HEK293 (cell line): ENCODE results near the gene SPTAN1.

ENCODE experiments used
- CTCF ChIA-PET: fragments of 350-600 bp; formaldehyde crosslinking; extraction: SDS; loops from one replicate; lab custom pipeline; 2021; ENCODE audit warnings: antibody characterized with exemption; lab: Yijun Ruan, JAX
- POLR2A ChIA-PET: fragments of 300-600 bp; formaldehyde crosslinking; extraction: SDS; loops from one replicate; lab custom pipeline; 2020; ENCODE audit warnings: antibody characterized with exemption, inconsistent platforms; lab: Yijun Ruan, JAX
- H3K27ac ChIP-seq: fragments of 200-500 bp; sonication (Bioruptor generic); 2 replicates; pipeline ENCODE4 v1.5.1; 2014; ENCODE audit warnings: low read depth, low read length, control low read depth, inconsistent platforms; ENCODE audit errors: extremely low read depth
- H3K36me3 ChIP-seq, 2 experiments: fragments of 200-500 bp in 1 of 2; sonication (Bioruptor generic) in 1 of 2; 1 replicate in 1 of 2; 2 replicates in 1 of 2; pipeline ENCODE4 v1.5.1; 2014 to 2017; ENCODE audit warnings: inconsistent platforms in 2 of 2, low read length in 2 of 2; ENCODE audit not compliant: control insufficient read depth in 2 of 2, insufficient read depth in 1 of 2
- H3K4me1 ChIP-seq: fragments of 200-500 bp; sonication (Bioruptor generic); 2 replicates; pipeline ENCODE4 v1.5.1; 2014; ENCODE audit warnings: mild to moderate bottlenecking, low read length, inconsistent platforms; ENCODE audit not compliant: control insufficient read depth, insufficient read depth
- H3K4me3 ChIP-seq: 2 replicates; pipeline ENCODE4 v1.5.1; 2011; ENCODE audit warnings: low read depth, mild to moderate bottlenecking, control low read depth, low read length, moderate library complexity
- H3K9me3 ChIP-seq: fragments of 200-500 bp; sonication (Bioruptor generic); 2 replicates; pipeline ENCODE4 v1.5.1; 2014; ENCODE audit warnings: low read depth, low read length, inconsistent platforms; ENCODE audit not compliant: control insufficient read depth, insufficient read depth
- KLF16 ChIP-seq: fragments of 450-650 bp; formaldehyde crosslinking; IDR thresholded peaks from 2 replicates; pipeline ENCODE4 v1.5.1; 2017; ENCODE audit warnings: missing biosample characterization, missing genetic modification characterization
- MYNN ChIP-seq: fragments of 450-650 bp; formaldehyde crosslinking; IDR thresholded peaks from 2 replicates; pipeline ENCODE4 v1.5.1; 2016; ENCODE audit warnings: missing biosample characterization, missing genetic modification characterization, borderline replicate concordance
- PRDM2 ChIP-seq: fragments of 450-650 bp; formaldehyde crosslinking; IDR thresholded peaks from 2 replicates; pipeline ENCODE4 v1.5.1; 2016; ENCODE audit warnings: missing biosample characterization, missing genetic modification characterization, borderline replicate concordance
- ZBTB49 ChIP-seq: fragments of 450-650 bp; formaldehyde crosslinking; IDR thresholded peaks from 2 replicates; pipeline ENCODE4 v1.5.1; 2016; ENCODE audit warnings: missing biosample characterization, missing genetic modification characterization, low read depth
- ZBTB6 ChIP-seq: fragments of 450-650 bp; formaldehyde crosslinking; IDR thresholded peaks from 2 replicates; pipeline ENCODE4 v1.5.1; 2017; ENCODE audit warnings: missing biosample characterization, missing genetic modification characterization
- ZIC2 ChIP-seq: fragments of 450-650 bp; formaldehyde crosslinking; IDR thresholded peaks from 2 replicates; pipeline ENCODE4 v1.5.1; 2016; ENCODE audit warnings: missing biosample characterization, missing genetic modification characterization
- ZNF169 ChIP-seq: fragments of 450-650 bp; formaldehyde crosslinking; IDR thresholded peaks from 2 replicates; pipeline ENCODE4 v1.5.1; 2016; ENCODE audit warnings: missing biosample characterization, missing genetic modification characterization
- ZNF280C ChIP-seq: fragments of 450-650 bp; formaldehyde crosslinking; IDR thresholded peaks from 2 replicates; pipeline ENCODE4 v1.5.1; 2016; ENCODE audit warnings: missing biosample characterization, missing genetic modification characterization
- ZNF37A ChIP-seq: fragments of 450-650 bp; IDR thresholded peaks from 2 replicates; pipeline ENCODE4 v1.5.1; 2018; ENCODE audit warnings: missing biosample characterization, missing genetic modification characterization
- ZNF48 ChIP-seq: fragments of 450-650 bp; formaldehyde crosslinking; IDR thresholded peaks from 2 replicates; pipeline ENCODE4 v1.5.1; 2016; ENCODE audit warnings: missing biosample characterization, missing genetic modification characterization
- ZNF488 ChIP-seq: fragments of 450-650 bp; formaldehyde crosslinking; IDR thresholded peaks from 2 replicates; pipeline ENCODE4 v1.5.1; 2016; ENCODE audit warnings: missing biosample characterization, missing genetic modification characterization
- ZNF626 ChIP-seq: fragments of 450-650 bp; sonication (Bioruptor Pico); formaldehyde crosslinking; IDR thresholded peaks from 2 replicates; pipeline ENCODE4 v1.5.1; 2018; ENCODE audit warnings: missing biosample characterization, missing genetic modification characterization, inconsistent platforms
- ZNF776 ChIP-seq: fragments of 450-650 bp; formaldehyde crosslinking; IDR thresholded peaks from 2 replicates; pipeline ENCODE4 v1.5.0; 2017; ENCODE audit warnings: missing biosample characterization, missing genetic modification characterization, borderline replicate concordance
- ZNF791 ChIP-seq: fragments of 450-650 bp; formaldehyde crosslinking; IDR thresholded peaks from 2 replicates; pipeline ENCODE4 v1.5.1; 2016; ENCODE audit warnings: missing biosample characterization, missing genetic modification characterization

SPTAN1 gene

GRCh38 chr9:128593856-128594255 is 41.5 kb downstream of the SPTAN1 start (continued):
- TF ChIP-seq PRDM2 (no peak), ZNF488 (tag by site-specific recombination) (no peak), ZBTB49 (no peak), KLF16 (tag by site-specific recombination) (no peak), ZNF791 (tag by site-specific recombination) (no peak)

- no peak for TF ChIP-seq ZNF48
- no peak for TF ChIP-seq ZBTB49
- no peak for TF ChIP-seq ZIC2 (tag by site-specific recombination)
- no peak for TF ChIP-seq MYNN (tag by site-specific recombination)
- no peak for TF ChIP-seq ZNF626 (tag by site-specific recombination)
- TF ChIP-seq ZNF776 (tag by site-specific recombination) = no peak
- no peak for TF ChIP-seq ZNF37A (tag by site-specific recombination)
- no peak for TF ChIP-seq ZNF169 (tag by site-specific recombination)
- no peak for TF ChIP-seq ZNF280C (tag by site-specific recombination)
- TF ChIP-seq ZBTB6 (tag by site-specific recombination) = no peak
- no peaks in the 10 kb centered on the region for H3K9me3 ChIP-seq
- H3K27ac ChIP-seq = no peak overlapping the region
- CTCF ChIA-PET = no interaction called here
- H3K36me3 ChIP-seq = peaks cover 33 to 93% of the 10 kb centered on the region in 2 experiments
- H3K4me3 ChIP-seq = no peak overlapping the region
- no peaks in the 10 kb centered on the region for H3K4me1 ChIP-seq
- POLR2A ChIA-PET = no interaction called here
Measured at GRCh38 chr9:128595471-128595870, 43.1 kb downstream of the SPTAN1 start.
